ENCODE data around the gene FAM193A. TPM values are rescaled to one million over a fixed set of nuclear protein-coding genes. Genes with fewer than 3 reads are reported as not detected.

Gene FAM193A
- total RNA-seq, 6 donors from 2014 or later = 23.7 to 87.0 (median 27.1) TPM

DNA sequence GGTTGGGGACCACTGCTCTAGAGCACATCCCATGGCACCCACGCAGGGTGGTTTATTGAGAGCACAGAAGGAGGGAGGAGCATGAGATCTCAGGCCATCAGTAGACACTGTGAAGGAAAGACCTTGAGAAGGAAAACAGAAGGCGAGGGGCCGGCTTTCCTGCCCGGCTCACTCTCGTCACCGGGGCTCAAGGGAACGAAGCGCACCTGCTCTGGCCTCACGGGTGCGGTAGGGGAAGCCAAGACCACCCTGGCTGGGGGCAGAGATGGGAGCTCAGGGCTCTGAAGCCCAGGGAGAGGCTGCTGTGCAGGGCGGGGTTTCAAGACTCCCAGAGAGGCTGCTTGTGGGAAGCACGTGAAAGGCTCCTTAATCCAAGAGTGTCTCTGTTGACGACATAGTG lies 113.8 kb downstream of the FAM193A start:
- TF ChIP-seq POLR2A (IDR thresholded peaks at IDR 0.05) (no peak), POLR2AphosphoS5 (IDR thresholded peaks at IDR 0.05) (no peak), EP300 (IDR thresholded peaks at IDR 0.05) (no peak)
- DNase-seq = peak in 1 of 2 donors; percentile 11
- Histone ChIP-seq H3K27me3 (no peaks in the 10 kb centered on the region), H3K36me3 (peaks cover 16 to 61% (median 50%) of the 10 kb centered on the region in 4 donors), H3K9me3 (no peaks in the 10 kb centered on the region), H3K27ac (no peak overlapping the region), H3K4me3 (no peak overlapping the region), H3K4me1 (no peaks in the 10 kb centered on the region)
- WGBS, 2 donors = 94 to 95% methylated on average over 13 of the region's 13 CpGs
- ATAC-seq (ENCODE audit: low FRiP score in 2 of 2) = no peak

DNA sequence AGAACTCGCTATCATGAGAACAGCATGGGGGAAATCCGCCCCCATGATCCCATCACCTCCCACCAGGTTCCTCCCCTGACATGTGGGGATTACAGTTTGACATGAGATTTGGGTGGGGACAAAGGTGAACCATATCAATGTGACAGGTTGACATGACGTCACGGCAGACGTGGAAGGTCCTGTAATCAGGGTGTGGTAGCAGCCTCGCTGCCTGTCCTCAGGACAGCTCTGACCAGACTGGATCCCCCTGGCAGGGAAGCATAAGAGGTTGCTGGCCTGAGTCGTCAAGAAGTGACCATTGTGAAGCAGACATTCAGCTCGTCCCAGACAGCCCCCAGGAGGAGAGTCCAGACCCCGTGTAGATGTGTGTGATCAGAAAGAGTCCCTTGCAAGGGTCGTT lies 115.1 kb downstream of the FAM193A start:
- no peak for ATAC-seq (ENCODE audit: low FRiP score in 2 of 2)
- Histone ChIP-seq H3K36me3 (peaks cover 16 to 69% (median 46%) of the 10 kb centered on the region in 4 donors), H3K9me3 (no peaks in the 10 kb centered on the region), H3K4me3 (no peak overlapping the region), H3K4me1 (no peaks in the 10 kb centered on the region), H3K27ac (no peak overlapping the region), H3K27me3 (no peaks in the 10 kb centered on the region)
- no peak for DNase-seq
- TF ChIP-seq CTCF (IDR thresholded peaks at IDR 0.05) (no peak), POLR2A (IDR thresholded peaks at IDR 0.05) (no peak), EP300 (IDR thresholded peaks at IDR 0.05) (no peak), POLR2AphosphoS5 (IDR thresholded peaks at IDR 0.05) (no peak)
- WGBS, 2 donors = 88 to 93% methylated on average over 10 of the region's 10 CpGs

DNA sequence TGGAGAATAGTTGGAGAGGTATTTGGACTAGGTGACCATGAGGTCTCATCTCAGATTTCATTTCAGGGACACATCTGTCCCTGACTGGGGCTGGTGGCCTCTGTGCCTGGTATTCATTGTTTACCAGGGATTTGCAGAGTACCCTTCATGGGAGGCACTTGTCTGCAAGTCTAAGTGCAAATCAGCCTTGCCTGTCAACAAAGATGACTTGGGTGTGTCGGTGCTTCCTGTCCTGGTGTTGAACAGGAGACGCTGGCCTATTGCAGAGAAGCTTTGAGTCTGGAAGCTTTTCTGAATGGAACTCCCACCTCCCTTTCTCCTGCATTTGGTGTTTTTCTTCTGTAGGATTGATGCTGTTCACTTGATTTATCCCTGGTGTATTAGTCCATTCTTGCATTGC lies 115.6 kb downstream of the FAM193A start:
- WGBS, 2 donors = 64 to 69% methylated on average over 2 of the region's 2 CpGs
- H3K27me3 ChIP-seq = no peaks in the 10 kb centered on the region
- H3K27ac ChIP-seq = no peak overlapping the region
- no peak for DNase-seq
- ATAC-seq (ENCODE audit: low FRiP score in 2 of 2) = no peak
- no peaks in the 10 kb centered on the region for H3K9me3 ChIP-seq
- H3K4me1 ChIP-seq = no peaks in the 10 kb centered on the region
- no peak for TF ChIP-seq POLR2AphosphoS5 (IDR thresholded peaks at IDR 0.05)
- TF ChIP-seq POLR2A (IDR thresholded peaks at IDR 0.05) = no peak
- no peak for TF ChIP-seq EP300 (IDR thresholded peaks at IDR 0.05)
- no peak for TF ChIP-seq CTCF (IDR thresholded peaks at IDR 0.05)
- no peak overlapping the region for H3K4me3 ChIP-seq
- peaks cover 14 to 69% (median 41%) of the 10 kb centered on the region in 4 donors for H3K36me3 ChIP-seq

- TF ChIP-seq CTCF (IDR thresholded peaks at IDR 0.05) (no peak), EP300 (IDR thresholded peaks at IDR 0.05) (no peak), POLR2A (IDR thresholded peaks at IDR 0.05) (no peak), POLR2AphosphoS5 (IDR thresholded peaks at IDR 0.05) (no peak)
- H3K9me3 ChIP-seq = no peaks in the 10 kb centered on the region
- 75 to 83% methylated on average over 14 of the region's 14 CpGs for WGBS, 2 donors
- H3K36me3 ChIP-seq = peaks cover 9 to 68% (median 35%) of the 10 kb centered on the region in 4 donors
- ATAC-seq (ENCODE audit: low FRiP score in 2 of 2) = no peak
- H3K27me3 ChIP-seq = no peaks in the 10 kb centered on the region
- H3K4me3 ChIP-seq = no peak overlapping the region
- no peaks in the 10 kb centered on the region for H3K4me1 ChIP-seq
- DNase-seq = no peak
- no peak overlapping the region for H3K27ac ChIP-seq
Observed at GRCh38 chr4:2652415-2653160, 116.1 kb downstream of the FAM193A start.

- Histone ChIP-seq H3K9me3 (no peaks in the 10 kb centered on the region), H3K27me3 (no peaks in the 10 kb centered on the region), H3K36me3 (peaks cover 19 to 81% (median 43%) of the 10 kb centered on the region in 4 donors), H3K4me1 (peaks cover 7 to 19% (median 12%) of the 10 kb centered on the region in 4 donors), H3K4me3 (no peak overlapping the region), H3K27ac (peak overlapping the region; percentile 28 to 62 (median 44))
- DNase-seq (no peak), ATAC-seq (ENCODE audit: low FRiP score in 2 of 2) (no peak)
- TF ChIP-seq CTCF (IDR thresholded peaks at IDR 0.05) = no peak
- TF ChIP-seq EP300 (IDR thresholded peaks at IDR 0.05) = no peak
- TF ChIP-seq POLR2A (IDR thresholded peaks at IDR 0.05) = no peak
- TF ChIP-seq POLR2AphosphoS5 (IDR thresholded peaks at IDR 0.05) = no peak
- 76 to 85% methylated on average over 8 of the region's 8 CpGs for WGBS, 2 donors
Observed at GRCh38 chr4:2660596-2661211, 124.3 kb downstream of the FAM193A start.
